Peyer's patch (tissue), 4 donors: ENCODE results near the gene POP4. TPM values are rescaled to one million over a fixed set of nuclear protein-coding genes. Genes with fewer than 3 reads are reported as not detected.

Source experiments
- DNase-seq, 3 donors: peaks; one replicate each; pipeline ENCODE4 v3.0.0-alpha.2; 2017 to 2019
- H3K27ac ChIP-seq, 4 donors: fragments of 200-600 bp; sonication (generic); one replicate each; pipeline ENCODE4 v1.5.1; 2016 to 2019
- H3K27me3 ChIP-seq, 2 donors: fragments of 200-600 bp; sonication (generic); one replicate each; pipeline ENCODE4 v1.5.1; 2019
- H3K36me3 ChIP-seq, 3 donors: fragments of 200-600 bp; sonication (generic); one replicate each; pipeline ENCODE4 v1.5.1; 2016 to 2019
- H3K4me1 ChIP-seq, 4 donors: fragments of 200-600 bp; sonication (generic); one replicate each; pipeline ENCODE4 v1.5.1; 2016 to 2019
- H3K4me3 ChIP-seq, 4 donors: fragments of 200-600 bp; sonication (generic); 1 replicate in 3 of 4; 2 replicates in 1 of 4; pipeline ENCODE4 v1.5.1; 2016 to 2019; ENCODE audit warnings: mild to moderate bottlenecking in 1 of 4
- H3K9me3 ChIP-seq, 4 donors: fragments of 200-600 bp; sonication (generic); one replicate each; pipeline ENCODE4 v1.5.1; 2016 to 2019; ENCODE audit warnings: mild to moderate bottlenecking in 1 of 4
- POLR2A ChIP-seq, 2 donors: fragments of 450-650 bp; IDR thresholded peaks; one replicate each; pipeline ENCODE4 v1.5.1; 2017; ENCODE audit warnings: antibody characterized with exemption in 2 of 2, mild to moderate bottlenecking in 2 of 2, moderate library complexity in 2 of 2
- total RNA-seq, 4 donors: library from RNA; depleted of rRNA; stranded (reverse); fragments of >200 nt; gene quantifications; one replicate each; pipeline ENCODE4 v1.1.0, GENCODE V29; 2016
- TF ChIP-seq, protein P1 (sequence below), 6 experiments: fragments of 450-650 bp in 4 of 6; fragments of 200-600 bp in 2 of 6; sonication (generic) in 1 of 6; IDR thresholded peaks; one replicate each; pipeline ENCODE4 v1.5.1; 2017 to 2019; ENCODE audit warnings: antibody characterized with exemption in 6 of 6, mild to moderate bottlenecking in 3 of 6, moderate library complexity in 1 of 6

The POP4 gene
- total RNA-seq, 4 donors from 2014 or later, result 43.7 to 50.9 (median 49.1) TPM

DNA sequence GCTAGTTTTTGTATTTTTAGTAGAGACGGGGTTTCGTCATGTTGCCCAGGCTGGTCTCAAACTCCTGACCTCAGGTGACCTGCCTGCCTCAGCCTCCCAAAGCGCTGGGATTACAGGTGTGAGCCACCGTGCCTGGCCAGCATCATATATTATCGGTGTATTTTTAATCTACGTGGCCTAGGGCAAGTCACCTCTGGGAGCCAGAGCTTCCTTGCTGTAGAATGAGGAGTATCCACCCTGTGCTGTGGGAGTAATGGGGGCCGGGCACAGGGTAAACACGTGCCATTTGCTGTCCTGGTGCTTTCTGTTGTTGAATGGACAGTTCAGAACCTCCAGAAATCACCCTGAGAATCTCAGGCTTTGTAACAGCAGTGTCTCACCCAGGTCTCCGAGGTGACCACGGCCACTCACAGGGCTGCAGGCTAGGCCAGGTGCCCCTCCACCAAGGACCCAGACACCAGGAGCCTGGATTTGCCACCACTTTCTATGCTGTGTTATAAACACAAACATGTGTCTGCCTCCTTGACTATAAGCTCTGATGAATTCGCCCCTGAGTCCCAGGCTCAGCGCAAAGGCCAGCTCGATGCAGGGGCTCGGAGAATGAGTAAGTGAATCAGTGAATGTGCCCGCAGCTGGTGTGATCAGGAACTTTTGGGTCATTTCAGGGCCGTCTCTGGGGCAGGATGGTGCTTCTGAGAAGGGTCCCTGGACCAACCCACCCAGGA lies 22.7 kb downstream of the POP4 start:
- Histone ChIP-seq H3K36me3 (no peaks in the 10 kb centered on the region), H3K27me3 (no peaks in the 10 kb centered on the region), H3K4me3 (no peak overlapping the region), H3K4me1 (no peaks in the 10 kb centered on the region), H3K27ac (no peak overlapping the region), H3K9me3 (no peaks in the 10 kb centered on the region)
- TF ChIP-seq POLR2A (IDR thresholded peaks at IDR 0.05), result no peak
- TF ChIP-seq, protein P1, sequence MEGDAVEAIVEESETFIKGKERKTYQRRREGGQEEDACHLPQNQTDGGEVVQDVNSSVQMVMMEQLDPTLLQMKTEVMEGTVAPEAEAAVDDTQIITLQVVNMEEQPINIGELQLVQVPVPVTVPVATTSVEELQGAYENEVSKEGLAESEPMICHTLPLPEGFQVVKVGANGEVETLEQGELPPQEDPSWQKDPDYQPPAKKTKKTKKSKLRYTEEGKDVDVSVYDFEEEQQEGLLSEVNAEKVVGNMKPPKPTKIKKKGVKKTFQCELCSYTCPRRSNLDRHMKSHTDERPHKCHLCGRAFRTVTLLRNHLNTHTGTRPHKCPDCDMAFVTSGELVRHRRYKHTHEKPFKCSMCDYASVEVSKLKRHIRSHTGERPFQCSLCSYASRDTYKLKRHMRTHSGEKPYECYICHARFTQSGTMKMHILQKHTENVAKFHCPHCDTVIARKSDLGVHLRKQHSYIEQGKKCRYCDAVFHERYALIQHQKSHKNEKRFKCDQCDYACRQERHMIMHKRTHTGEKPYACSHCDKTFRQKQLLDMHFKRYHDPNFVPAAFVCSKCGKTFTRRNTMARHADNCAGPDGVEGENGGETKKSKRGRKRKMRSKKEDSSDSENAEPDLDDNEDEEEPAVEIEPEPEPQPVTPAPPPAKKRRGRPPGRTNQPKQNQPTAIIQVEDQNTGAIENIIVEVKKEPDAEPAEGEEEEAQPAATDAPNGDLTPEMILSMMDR (IDR thresholded peaks at IDR 0.05), result no peak
- DNase-seq, result peak in 1 of 3 donors; percentile 36

DNA sequence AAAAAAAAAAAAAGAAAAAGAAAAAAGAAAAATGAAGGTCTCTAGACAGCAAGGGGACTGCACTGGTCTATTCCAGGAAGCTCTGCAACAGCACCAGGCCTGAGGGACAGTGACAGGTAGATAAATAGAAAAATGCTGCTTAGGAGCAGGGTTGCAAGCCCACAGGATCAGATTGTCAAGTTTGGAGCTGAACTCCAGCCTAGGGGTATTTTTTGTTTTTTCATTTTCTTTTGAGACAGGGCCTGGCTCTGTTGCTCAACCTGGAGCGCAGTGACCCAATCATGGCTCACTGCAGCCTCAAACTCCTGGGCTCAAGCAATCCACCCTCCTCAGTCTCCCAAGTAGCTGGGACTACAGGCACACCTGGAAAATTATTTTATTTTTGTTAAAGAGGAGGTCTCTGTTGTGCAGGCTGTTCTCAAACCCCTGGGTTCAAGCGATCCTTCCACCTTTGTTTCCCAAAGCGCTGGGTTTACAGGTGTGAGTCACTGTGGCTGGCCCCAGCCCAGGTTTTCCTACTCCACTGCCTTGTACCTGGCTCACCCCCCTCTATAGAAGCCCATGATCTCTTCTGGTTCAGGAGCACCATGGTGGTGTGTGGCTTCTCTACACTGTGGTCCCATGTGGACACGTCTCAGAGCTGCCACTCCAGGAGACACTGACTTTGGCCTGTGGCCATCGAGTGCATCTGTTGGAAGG lies 23.9 kb downstream of the POP4 start:
- Histone ChIP-seq H3K27me3 (no peaks in the 10 kb centered on the region), H3K36me3 (no peaks in the 10 kb centered on the region), H3K9me3 (no peaks in the 10 kb centered on the region), H3K4me3 (no peak overlapping the region), H3K27ac (no peak overlapping the region), H3K4me1 (no peaks in the 10 kb centered on the region)
- DNase-seq, result peak in 1 of 3 donors; percentile 32
- TF ChIP-seq POLR2A (IDR thresholded peaks at IDR 0.05), result no peak

DNA sequence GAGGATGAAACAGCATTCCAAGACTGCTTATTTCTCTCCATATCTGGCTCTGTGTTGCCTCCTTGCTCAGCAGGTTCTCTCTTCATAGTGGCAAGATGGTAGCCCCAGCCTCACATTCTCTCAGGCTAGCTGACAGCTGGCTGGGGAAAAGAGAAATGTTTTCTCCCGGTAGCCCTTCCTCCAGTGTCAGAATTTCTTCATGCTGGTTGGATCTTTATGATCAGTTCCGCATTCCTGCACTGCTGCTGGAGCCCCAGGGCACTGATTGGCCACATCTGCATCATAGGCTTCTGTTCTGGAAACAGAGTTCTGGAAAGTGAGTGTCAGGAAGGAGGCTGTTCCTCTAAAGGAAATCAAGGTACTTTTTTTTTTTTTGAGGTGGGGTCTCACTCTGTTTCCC lies 24.6 kb downstream of the POP4 start:
- no peak overlapping the region for H3K27ac ChIP-seq
- no peak overlapping the region for H3K4me3 ChIP-seq
- DNase-seq, result peak in 2 of 3 donors; percentile 5 to 9
- TF ChIP-seq, protein P1 (IDR thresholded peaks at IDR 0.05), result no peak
- TF ChIP-seq POLR2A (IDR thresholded peaks at IDR 0.05), result no peak
- H3K36me3 ChIP-seq, result no peaks in the 10 kb centered on the region
- no peaks in the 10 kb centered on the region for H3K27me3 ChIP-seq
- no peaks in the 10 kb centered on the region for H3K4me1 ChIP-seq
- no peaks in the 10 kb centered on the region for H3K9me3 ChIP-seq

DNA sequence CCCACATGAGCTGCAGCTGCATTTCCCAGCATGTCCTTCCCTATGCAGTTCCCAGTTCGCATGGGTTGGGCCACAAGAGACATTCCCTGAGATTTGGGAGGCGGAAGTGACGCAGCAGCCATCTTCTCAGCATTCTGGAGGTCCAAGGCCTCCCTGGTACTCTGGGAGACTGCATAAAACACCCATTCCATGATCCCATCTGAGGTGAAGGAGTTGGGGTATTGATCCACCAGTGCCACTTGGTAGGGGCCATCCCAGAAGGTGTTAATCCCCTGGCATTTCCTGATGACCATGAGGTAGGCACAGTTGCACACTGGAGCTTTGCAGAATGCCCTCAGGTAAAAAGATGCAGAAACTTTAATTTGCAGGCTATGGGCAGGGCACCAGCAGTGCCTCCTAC lies 25.4 kb downstream of the POP4 start:
- Histone ChIP-seq H3K4me3 (no peak overlapping the region), H3K9me3 (no peaks in the 10 kb centered on the region), H3K27ac (no peak overlapping the region), H3K36me3 (no peaks in the 10 kb centered on the region), H3K4me1 (no peaks in the 10 kb centered on the region), H3K27me3 (no peaks in the 10 kb centered on the region)
- no peak for TF ChIP-seq POLR2A (IDR thresholded peaks at IDR 0.05)
- TF ChIP-seq, protein P1 (IDR thresholded peaks at IDR 0.05), result no peak
- peak in 1 of 3 donors; percentile 9 for DNase-seq

DNA sequence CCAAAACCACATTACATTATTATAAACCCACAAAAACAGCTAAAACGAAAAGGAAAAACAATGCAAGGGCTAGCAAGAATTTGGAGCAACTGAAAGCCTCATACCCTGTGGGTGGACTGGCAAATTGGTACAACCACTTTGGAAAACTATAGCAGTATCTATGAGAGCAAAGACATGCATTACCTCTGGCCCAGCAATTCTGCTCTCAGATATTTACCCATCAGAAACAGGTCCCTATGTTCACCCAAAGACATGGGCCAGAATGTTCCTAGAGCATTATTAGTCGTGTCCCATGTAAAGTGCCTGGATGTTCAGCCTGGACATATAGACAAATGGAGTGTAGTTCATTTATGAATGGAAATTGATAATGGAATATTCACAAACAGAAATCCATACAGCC lies 27.9 kb downstream of the POP4 start:
- Histone ChIP-seq H3K9me3 (no peaks in the 10 kb centered on the region), H3K27me3 (no peaks in the 10 kb centered on the region), H3K4me3 (no peak overlapping the region), H3K27ac (no peak overlapping the region), H3K4me1 (no peaks in the 10 kb centered on the region), H3K36me3 (no peaks in the 10 kb centered on the region)
- TF ChIP-seq POLR2A (IDR thresholded peaks at IDR 0.05), result no peak
- TF ChIP-seq, protein P1 (IDR thresholded peaks at IDR 0.05), result no peak
- no peak for DNase-seq

DNA sequence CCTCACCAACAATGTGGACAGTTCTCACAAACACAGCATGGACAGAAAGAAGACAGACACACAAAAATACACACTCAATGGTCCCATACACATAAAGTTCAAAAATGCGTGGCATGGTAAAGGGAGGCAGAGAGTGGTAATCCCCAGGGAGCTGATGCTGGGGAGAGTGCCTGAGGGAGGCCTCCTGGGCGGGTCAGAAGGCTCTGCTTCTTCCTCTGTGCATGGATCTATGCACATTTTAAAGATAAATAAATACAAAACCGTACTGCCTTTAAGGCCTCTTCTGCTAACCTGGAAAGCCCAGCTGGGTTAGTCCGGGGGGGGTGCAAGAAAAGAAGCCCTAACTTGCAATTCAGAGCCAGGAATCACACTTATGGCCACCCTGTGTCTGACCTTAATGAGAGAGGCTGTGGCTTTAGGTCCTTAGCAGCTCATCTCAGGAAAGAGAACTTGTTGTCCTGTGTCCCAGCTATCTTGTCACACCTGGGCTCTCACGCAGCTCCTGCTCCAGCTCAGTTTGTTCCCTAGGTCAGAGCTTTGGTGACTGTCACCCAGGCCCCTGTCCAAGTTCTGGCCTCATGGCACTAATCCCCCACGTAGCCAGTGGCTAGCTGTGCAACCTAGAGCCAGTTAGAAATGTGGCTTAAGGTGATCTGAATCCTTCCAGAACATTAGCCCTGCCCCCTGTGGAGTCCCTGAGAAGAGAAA lies 28.5 kb downstream of the POP4 start:
- Histone ChIP-seq H3K9me3 (no peaks in the 10 kb centered on the region), H3K36me3 (no peaks in the 10 kb centered on the region), H3K27me3 (no peaks in the 10 kb centered on the region), H3K27ac (no peak overlapping the region), H3K4me3 (no peak overlapping the region), H3K4me1 (no peaks in the 10 kb centered on the region)
- DNase-seq, result no peak
- TF ChIP-seq POLR2A (IDR thresholded peaks at IDR 0.05), result no peak
- TF ChIP-seq, protein P1 (IDR thresholded peaks at IDR 0.05), result no peak
